ENCODE results near the gene PPP2R5C.

Gene PPP2R5C

GRCh38 chr14:101947577-101947903, 186.0 kb downstream of the PPP2R5C start:
- DNase-seq, result peak in 1 of 51 donors; percentile 67

GRCh38 chr14:101947904-101948665, 186.6 kb downstream of the PPP2R5C start:
- peak; percentile 91 to 100 (median 99) for DNase-seq

GRCh38 chr14:101948666-101949216, 187.2 kb downstream of the PPP2R5C start:
- peak in 3 of 51 donors; percentile 44 to 52 (median 44) for DNase-seq

DNA sequence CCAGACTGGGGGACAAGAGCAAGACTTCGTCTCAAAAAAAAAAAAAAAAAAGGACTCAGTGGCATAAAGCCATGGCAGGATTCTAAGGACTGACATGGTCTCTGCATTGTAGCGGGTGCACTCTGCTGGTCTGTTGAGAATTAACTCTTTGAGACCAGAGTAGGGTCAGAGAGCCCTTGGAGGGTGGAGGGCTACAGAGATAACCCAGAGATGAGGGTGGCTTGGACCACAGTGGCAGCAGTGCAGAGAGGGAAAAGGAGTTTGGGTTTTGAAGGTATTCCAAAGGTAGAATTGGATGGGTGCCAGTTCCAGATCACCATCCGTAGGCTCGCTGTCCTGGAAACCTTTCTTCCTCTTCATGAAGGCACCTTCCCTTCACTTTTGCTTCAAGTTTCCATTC, 188.6 kb downstream of the PPP2R5C start:
- DNase-seq, result no peak

DNA sequence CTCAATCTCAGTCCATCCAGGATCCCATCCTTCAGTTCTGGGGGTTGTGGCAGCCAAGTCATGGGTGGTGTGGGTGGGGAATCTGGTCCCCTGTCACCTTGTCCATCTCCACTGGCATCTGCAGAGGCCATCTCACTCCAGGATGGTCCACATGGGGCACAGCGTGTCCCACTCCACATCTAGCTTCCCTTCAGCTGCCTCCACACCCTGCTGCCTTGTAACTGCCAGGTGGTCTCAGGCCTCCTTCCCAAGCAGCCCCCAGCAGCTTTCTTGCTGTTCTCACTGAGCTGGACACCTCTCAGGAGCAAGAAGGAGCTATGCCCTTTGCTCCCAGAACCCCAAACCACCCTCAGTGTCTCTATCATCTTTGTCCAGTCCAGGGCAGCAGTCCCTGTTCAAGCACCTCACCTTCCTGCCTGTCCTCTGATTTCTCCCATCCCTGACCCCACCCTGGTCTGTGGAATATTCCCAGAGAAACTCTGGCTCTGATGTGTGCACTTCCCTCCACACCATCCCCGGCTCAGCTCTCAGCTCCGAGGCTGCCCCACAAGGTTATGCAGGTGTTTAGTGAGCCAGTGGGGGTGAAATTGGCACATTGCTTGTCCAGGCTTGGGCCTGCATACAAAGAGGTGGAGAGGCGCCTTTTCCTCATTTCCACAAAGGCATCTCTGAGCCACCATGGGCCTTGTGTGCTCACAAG, 189.2 kb downstream of the PPP2R5C start:
- DNase-seq, result no peak

- DNase-seq, result no peak
These were observed 191.6 kb downstream of the PPP2R5C start for GRCh38 chr14:101953151-101953550.

DNA sequence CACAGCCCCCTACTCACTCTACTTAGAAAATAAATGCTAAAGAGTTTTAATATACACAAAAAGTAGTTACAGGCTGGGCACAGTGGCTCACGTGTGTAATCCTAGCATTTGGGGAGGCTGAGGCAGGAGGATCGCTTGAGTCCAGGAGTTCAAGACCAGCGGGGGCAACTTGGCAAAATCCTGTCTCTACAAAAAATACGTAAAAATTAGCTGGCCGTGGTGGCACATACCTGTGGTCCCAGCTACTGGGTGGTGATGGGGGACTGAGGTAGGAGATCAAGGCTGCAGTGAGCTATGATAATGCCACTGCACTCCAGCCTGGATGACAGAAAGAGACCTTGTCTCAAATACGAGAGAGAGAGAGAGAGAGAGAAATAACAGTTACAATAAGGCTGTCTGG, 193.0 kb downstream of the PPP2R5C start:
- DNase-seq, result no peak

DNA sequence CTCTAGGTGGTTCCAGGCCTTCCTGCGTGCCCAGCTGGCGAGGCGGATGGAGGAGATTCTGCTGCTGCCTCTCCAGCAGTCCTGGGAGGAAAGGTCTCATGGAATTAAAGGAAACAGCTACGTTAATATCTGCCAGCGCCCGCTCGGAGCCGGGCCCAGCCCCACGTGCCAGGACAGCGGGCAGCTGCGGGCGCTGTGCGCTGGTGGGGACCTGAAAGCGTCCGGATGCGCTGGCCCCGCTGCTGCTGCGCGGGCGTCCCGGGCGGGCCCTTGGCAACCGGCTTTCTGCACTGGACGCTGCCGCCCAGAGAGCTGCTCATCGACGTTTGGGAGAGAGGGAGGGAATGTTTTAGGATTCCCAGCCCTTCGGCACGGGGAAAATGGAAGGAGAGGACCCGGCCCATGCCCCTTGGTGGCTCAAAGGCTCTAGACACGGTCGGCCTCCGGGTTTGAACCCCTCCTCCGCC, 194.2 kb downstream of the PPP2R5C start:
- no peak for DNase-seq

DNA sequence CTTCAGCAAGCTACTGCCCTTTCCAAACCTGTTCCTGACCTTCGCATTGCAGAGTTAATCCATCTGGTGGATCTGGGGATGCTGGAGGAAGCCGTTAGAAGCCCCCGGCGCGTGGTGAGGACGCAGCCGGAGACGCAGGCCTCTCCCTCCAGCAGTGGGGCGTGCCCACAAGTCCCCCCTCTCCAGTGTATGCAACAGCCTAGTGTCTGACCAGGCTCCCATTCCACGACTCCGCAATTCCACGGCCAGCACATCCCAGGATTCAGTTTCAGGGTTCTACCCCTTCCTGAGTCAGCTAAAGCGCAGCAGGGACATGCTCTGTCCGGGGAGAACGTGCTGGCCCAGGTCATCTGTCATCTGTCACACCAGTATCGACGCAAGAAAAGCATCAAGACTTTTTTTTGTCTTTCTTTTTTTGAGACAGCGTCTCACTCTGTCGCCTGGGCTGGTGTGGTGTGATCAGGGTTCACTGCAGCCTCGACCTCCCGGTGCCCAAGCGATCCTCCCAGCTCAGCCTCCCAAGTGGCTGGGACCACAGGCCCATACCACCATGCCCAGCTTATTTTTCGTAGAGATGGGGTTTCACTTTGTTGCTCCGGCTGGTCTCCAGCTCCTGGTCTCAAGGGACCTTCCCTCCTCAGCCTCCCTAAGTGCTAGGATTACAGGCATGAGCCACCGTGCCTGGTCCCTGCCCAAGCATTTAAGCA, 194.8 kb downstream of the PPP2R5C start:
- DNase-seq, result no peak

DNA sequence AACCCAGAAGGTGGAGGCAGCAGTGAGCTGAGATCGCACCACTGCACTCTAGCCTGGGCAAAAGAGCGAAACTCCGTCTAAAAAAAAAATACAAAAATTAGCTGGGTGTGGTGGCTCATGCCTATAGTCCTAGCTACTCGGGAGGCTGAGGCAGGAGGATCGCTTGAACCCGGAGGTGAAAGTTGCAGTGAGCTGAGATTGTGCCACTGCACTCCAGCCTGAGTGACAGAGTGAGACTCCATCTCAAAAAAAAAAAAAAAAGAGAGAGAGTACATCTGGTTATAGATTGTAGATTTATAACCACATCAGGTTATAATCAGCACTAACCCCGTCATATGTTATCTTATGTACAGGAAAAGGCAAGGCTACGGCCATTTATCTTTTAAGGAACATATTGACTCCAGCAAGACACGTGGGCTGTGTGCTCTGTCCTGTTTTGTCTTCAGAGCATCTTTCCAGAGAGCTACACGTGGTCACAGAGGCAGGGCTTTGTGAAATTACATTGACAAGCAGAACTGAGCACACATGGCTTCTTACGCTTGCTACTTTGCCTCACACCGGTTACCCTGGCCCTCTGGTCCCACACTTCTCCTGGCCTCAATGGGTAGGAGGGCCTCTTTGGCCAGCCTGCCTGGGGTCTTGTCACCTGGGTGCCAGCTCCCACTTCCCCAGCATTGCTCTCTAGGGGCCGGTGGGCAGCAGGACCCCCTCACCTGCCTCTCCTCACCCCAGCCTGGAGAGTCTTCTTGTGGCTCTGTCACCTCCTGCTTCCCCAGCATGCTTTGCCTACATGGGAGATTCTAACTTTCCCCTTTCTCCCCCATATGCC, 196.1 kb downstream of the PPP2R5C start:
- DNase-seq, result no peak

- DNase-seq, result no peak
These were observed 197.1 kb downstream of the PPP2R5C start for GRCh38 chr14:101958418-101959180.

GRCh38 chr14:101959277-101959676, 197.8 kb downstream of the PPP2R5C start:
- DNase-seq, result no peak

DNA sequence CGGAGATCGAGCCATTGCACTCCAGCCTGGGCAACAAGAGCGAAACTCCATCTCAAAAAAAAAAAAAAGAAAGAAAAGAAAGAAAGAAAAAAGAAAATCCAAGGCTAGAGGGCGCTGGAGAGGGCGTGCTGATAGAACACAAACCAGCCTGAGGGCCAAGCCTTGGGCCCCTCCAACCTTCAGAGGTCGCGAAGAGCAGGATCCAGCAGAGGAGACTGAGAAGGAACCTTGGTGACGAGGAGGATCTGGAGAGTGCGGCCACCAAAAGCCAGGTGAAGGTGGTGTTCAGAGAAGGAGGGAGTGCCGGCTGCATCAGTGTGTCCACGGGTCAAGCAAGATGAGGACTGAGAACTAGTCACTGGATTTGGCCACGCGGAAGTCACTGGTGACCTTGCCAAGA, 198.7 kb downstream of the PPP2R5C start:
- DNase-seq, result no peak

- peak in 42 of 51 donors; percentile 9 to 79 (median 39) for DNase-seq
These were observed 199.7 kb downstream of the PPP2R5C start for GRCh38 chr14:101961011-101961721.

DNA sequence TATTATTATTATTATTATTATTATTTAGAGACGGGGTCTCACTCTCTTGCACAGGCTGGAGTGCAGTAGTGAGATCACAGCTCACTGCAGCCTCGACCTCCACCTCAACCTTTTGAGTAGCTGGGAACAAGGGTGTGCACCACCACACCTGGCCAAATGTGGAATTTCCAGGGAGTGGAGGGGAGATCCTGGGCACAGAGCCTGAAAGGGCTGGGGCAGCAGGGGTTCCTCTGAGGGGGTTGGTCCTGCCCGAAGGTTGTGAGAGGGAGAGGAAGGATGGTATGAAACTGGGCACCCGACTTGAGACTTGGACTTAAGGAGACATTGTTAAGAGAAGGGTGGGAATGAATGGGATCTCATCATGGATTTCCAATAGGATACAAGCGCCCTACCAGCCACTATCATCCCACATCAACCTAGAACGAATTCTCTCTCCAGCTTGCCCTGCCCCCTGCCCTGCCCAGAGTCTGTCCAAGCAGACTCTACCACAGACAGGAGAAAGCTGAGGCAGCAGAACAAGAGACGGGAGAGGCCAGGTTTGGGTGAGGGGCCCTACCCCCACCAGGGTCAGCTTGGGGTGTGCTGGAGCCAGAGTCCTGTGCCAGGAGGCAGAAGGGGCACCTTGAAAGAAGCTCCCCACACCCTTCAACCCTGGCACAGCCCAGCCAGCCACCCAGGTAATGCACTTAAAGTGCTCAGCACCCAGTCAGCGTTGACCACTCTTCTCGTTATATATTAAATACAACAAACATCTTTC, 200.4 kb downstream of the PPP2R5C start:
- DNase-seq, result no peak

- DNase-seq, result peak in 26 of 51 donors; percentile 9 to 63 (median 30)
These were observed 201.0 kb downstream of the PPP2R5C start for GRCh38 chr14:101962503-101962874.

GRCh38 chr14:101963052-101963451, 201.5 kb downstream of the PPP2R5C start:
- no peak for DNase-seq

GRCh38 chr14:101963656-101964296, 202.3 kb downstream of the PPP2R5C start:
- no peak for DNase-seq
